Body of pancreas (tissue), 4 donors: ENCODE measurements around the gene SYAP1. TPM values are rescaled to one million over a fixed set of nuclear protein-coding genes. Genes with fewer than 3 reads are reported as not detected.
A peak's percentile ranks its signal among the peaks of the same experiment; 100 is the strongest.

Experiments
- ATAC-seq: fragments of 150-250 bp; one replicate; pipeline ENCODE4 v1.9.1; 2016
- DNase-seq, 4 donors: peaks; one replicate each; pipeline ENCODE4 v3.0.0-alpha.2; 2019
- H3K27ac ChIP-seq, 4 donors: fragments of 200-600 bp; sonication (generic); 1 replicate in 3 of 4; 2 replicates in 1 of 4; pipeline versions ENCODE4 v1.5.1 to v1.6.1; 2016 to 2019; ENCODE audit warnings: mild to moderate bottlenecking in 1 of 4, mixed read lengths in 1 of 4, moderate library complexity in 1 of 4
- H3K27me3 ChIP-seq, 2 donors: fragments of 200-600 bp; sonication (generic); one replicate each; pipeline ENCODE4 v1.6.0; 2016; ENCODE audit warnings: mild to moderate bottlenecking in 1 of 2
- H3K36me3 ChIP-seq, 2 donors: fragments of 200-600 bp; sonication (generic); replicated peaks in 1 of 2; 2 replicates each; pipeline ENCODE4 v1.5.1; 2016; ENCODE audit warnings: low read depth in 2 of 2; ENCODE audit not compliant: insufficient read depth in 1 of 2
- H3K4me1 ChIP-seq: fragments of 200-600 bp; sonication (generic); one replicate; pipeline ENCODE4 v1.6.0; 2016
- H3K4me3 ChIP-seq, 2 donors: fragments of 200-600 bp; sonication (generic); 1 replicate in 1 of 2; 2 replicates in 1 of 2; pipeline ENCODE4 v1.5.1; 2016 to 2019
- H3K9me3 ChIP-seq, 3 donors: fragments of 200-600 bp; sonication (generic); 1 replicate in 2 of 3; 2 replicates in 1 of 3; pipeline ENCODE4 v1.5.1; 2016
- POLR2A ChIP-seq, 3 donors: fragments of 450-650 bp; IDR thresholded peaks; one replicate each; pipeline ENCODE4 v1.6.1; 2016; ENCODE audit warnings: antibody characterized with exemption in 3 of 3, mild to moderate bottlenecking in 2 of 3
- WGBS, 2 donors: methylation state at CpG; one replicate each; pipeline ENCODE4 v1.1.5; 2017; 5-methylcytosine and 5-hydroxymethylcytosine counted together
- intact Hi-C: fragments of 100-400 bp; cut with DNase I; formaldehyde crosslinking; loops from one replicate; pipeline ENCODE4 v1.15.1; 2023
- total RNA-seq, 2 donors: library from RNA; depleted of rRNA; stranded (reverse); fragments of >200 nt; gene quantifications; one replicate each; pipeline ENCODE4 v1.1.0, GENCODE V29; 2016
- TF ChIP-seq, protein P1 (sequence below), 7 experiments: fragments of 450-650 bp in 4 of 7; fragments of 200-600 bp in 3 of 7; sonication (generic) in 3 of 7; IDR thresholded peaks; one replicate each; pipeline ENCODE4 v1.5.1; 2016 to 2019; ENCODE audit warnings: antibody characterized with exemption in 7 of 7

SYAP1 gene
- total RNA-seq, 2 donors from 2014 or later: 15.3 to 15.8 TPM

DNA sequence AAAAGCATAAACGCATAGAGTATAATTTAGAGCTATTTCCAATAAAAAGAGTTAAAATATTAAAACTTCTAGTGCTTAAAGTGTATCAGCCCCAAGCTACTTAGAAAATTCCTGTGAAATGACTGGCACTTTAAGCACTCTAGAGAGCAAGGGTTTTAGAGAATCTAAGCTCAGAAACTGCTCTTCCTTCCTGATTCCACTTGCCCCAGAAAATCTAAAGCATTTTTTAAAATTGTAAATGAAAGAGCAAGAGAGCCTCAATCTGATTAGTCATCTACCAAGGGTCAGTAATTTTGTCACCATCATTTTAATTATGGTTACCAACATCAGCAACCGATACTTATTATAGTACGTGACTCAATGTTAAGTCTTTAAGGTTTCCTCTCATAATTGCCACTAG lies 31.9 kb upstream of the SYAP1 start:
- Histone ChIP-seq H3K9me3 (no peaks in the 10 kb centered on the region), H3K36me3 (no peaks in the 10 kb centered on the region), H3K27me3 (no peaks in the 10 kb centered on the region), H3K4me3 (no peak overlapping the region), H3K27ac (no peak overlapping the region), H3K4me1 (no peaks in the 10 kb centered on the region)
- DNase-seq (no peak), ATAC-seq (no peak)
- intact Hi-C loops: no loop called here
- WGBS, 2 donors: 86 to 98% methylated on average over 3 of the region's 3 CpGs
- TF ChIP-seq, protein P1, sequence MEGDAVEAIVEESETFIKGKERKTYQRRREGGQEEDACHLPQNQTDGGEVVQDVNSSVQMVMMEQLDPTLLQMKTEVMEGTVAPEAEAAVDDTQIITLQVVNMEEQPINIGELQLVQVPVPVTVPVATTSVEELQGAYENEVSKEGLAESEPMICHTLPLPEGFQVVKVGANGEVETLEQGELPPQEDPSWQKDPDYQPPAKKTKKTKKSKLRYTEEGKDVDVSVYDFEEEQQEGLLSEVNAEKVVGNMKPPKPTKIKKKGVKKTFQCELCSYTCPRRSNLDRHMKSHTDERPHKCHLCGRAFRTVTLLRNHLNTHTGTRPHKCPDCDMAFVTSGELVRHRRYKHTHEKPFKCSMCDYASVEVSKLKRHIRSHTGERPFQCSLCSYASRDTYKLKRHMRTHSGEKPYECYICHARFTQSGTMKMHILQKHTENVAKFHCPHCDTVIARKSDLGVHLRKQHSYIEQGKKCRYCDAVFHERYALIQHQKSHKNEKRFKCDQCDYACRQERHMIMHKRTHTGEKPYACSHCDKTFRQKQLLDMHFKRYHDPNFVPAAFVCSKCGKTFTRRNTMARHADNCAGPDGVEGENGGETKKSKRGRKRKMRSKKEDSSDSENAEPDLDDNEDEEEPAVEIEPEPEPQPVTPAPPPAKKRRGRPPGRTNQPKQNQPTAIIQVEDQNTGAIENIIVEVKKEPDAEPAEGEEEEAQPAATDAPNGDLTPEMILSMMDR (IDR thresholded peaks at IDR 0.05): no peak
- TF ChIP-seq POLR2A (IDR thresholded peaks at IDR 0.05): no peak

DNA sequence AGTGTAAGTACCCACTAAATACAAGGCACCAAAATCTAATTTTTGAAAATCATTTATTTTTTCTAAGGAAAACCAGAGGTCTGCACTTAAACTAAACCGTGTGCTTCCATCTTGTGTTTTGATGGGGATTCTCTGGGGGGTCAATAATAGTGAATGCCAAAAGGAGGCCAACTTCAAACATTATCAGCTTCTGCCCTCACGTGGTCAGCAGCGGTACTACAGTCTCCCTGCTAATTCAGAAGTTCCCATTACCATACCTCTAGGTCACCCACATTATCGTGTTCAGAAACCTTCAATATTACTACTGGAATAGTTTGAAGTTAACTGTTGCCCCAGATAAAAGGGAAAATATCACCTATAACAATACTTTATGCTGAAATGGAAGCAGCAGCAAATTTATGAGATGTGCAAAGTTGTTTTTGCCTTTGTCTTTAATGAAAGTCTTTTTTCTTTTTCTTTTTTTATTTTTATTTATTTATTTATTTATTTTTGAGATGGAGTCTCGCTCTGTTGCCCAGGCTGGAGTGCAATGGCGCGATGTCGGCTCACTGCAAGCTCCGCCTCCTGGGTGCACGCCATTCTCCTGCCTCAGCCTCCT lies 24.2 kb upstream of the SYAP1 start:
- DNase-seq: peak; percentile 34 to 83 (median 60)
- no peak overlapping the region for H3K27ac ChIP-seq
- intact Hi-C loops: no loop called here
- peaks cover 18% of the 10 kb centered on the region for H3K4me1 ChIP-seq
- no peaks in the 10 kb centered on the region for H3K27me3 ChIP-seq
- WGBS, 2 donors: 42 to 48% methylated on average over 10 of the region's 10 CpGs
- no peaks in the 10 kb centered on the region for H3K36me3 ChIP-seq
- no peaks in the 10 kb centered on the region for H3K9me3 ChIP-seq
- TF ChIP-seq, protein P1 (IDR thresholded peaks at IDR 0.05): peak; percentile 56 to 79 (median 68)
- no peak for TF ChIP-seq POLR2A (IDR thresholded peaks at IDR 0.05)
- no peak overlapping the region for H3K4me3 ChIP-seq
- ATAC-seq: no peak

DNA sequence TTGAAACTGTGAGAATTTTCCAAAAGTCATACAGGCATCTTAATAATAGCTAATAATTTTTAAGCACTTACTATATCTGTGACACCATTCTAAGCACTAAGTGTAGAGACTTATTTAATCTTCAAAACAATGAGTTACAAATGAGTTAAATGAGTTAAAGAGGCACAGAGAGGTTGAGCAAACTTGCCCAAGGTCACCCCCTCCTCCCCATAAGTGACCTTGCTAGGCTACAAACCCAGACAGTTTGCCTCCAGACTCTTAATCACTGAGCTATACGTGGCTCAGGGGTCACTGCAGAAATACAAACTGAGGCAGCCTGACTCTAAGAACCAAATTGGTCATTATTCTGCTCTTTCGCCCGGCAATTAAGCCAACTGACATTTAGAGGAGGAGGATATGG lies 22.5 kb upstream of the SYAP1 start:
- intact Hi-C loops: no loop called here

DNA sequence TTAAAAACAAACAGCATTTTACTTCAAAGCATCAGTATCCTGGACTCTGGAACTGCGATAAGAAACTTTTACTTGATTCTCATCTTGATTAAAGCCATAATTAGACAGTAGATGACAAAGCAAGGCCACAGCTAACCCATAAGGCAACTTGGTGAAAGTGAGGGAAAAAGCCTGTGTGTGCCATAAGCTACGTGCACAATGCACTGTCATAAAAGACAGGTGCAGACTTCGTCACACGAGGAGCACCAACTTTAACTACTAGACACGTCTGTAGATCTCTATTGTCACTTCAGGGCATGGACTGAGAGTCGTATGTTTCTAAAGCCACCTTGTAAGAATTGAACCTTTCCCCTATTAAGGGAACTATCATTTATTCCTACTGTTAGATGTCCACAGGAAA lies 20.0 kb upstream of the SYAP1 start:
- intact Hi-C loops: no loop called here
- Histone ChIP-seq H3K4me1 (peaks cover 22% of the 10 kb centered on the region), H3K27me3 (no peaks in the 10 kb centered on the region), H3K27ac (peak overlapping the region in 1 of 4 donors; percentile 71), H3K36me3 (no peaks in the 10 kb centered on the region), H3K9me3 (no peaks in the 10 kb centered on the region), H3K4me3 (no peak overlapping the region)
- TF ChIP-seq, protein P1 (IDR thresholded peaks at IDR 0.05): no peak
- TF ChIP-seq POLR2A (IDR thresholded peaks at IDR 0.05): no peak
- DNase-seq (no peak), ATAC-seq (no peak)
- WGBS, 2 donors: 71 to 74% methylated on average over 6 of the region's 6 CpGs

More for the DNA sequence above, 22.5 kb upstream of the SYAP1 start:
- Histone ChIP-seq H3K9me3 (no peaks in the 10 kb centered on the region), H3K27me3 (no peaks in the 10 kb centered on the region), H3K27ac (no peak overlapping the region), H3K4me1 (peaks cover 22% of the 10 kb centered on the region), H3K4me3 (no peak overlapping the region), H3K36me3 (no peaks in the 10 kb centered on the region)
- DNase-seq (peak in 2 of 4 donors; percentile 4 to 31), ATAC-seq (no peak)
- TF ChIP-seq, protein P1 (IDR thresholded peaks at IDR 0.05): no peak
- TF ChIP-seq POLR2A (IDR thresholded peaks at IDR 0.05): no peak
- WGBS, 2 donors: 27 to 31% methylated on average over 3 of the region's 3 CpGs

DNA sequence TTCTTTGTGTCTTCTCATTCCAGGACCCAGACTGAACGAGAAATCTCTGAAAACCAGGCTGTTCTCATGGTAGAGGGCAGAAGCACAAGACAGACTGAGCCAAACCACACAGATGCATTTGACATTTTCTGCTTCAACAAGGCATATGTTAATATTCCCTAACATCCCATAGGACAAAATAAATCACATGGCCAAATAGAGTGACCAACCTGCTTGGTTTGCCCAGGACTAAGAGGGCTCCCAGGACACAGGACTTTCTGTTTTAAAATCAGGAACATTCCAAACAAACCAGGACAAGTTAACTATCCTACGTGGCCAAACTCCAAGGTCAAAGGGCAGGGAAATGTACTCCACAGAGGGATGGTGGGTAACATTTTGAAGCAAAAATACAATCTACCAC lies 18.7 kb upstream of the SYAP1 start:
- H3K27ac ChIP-seq: peak overlapping the region in 3 of 4 donors; percentile 55 to 71 (median 57)
- WGBS, 2 donors: 37% methylated on average over 2 of the region's 2 CpGs; no CpG with 5 or more reads in 1 of the 2 donors
- H3K27me3 ChIP-seq: no peaks in the 10 kb centered on the region
- no peak overlapping the region for H3K4me3 ChIP-seq
- intact Hi-C loops: no loop called here
- H3K4me1 ChIP-seq: peaks cover 22% of the 10 kb centered on the region
- peak; percentile 18 to 37 (median 20) for DNase-seq
- TF ChIP-seq, protein P1 (IDR thresholded peaks at IDR 0.05): no peak
- TF ChIP-seq POLR2A (IDR thresholded peaks at IDR 0.05): peak in 2 of 3 donors; percentile 16 to 24
- peak; percentile 95 for ATAC-seq
- H3K36me3 ChIP-seq: no peaks in the 10 kb centered on the region
- H3K9me3 ChIP-seq: no peaks in the 10 kb centered on the region
